Medulla oblongata (tissue), 1 donor: ENCODE data around the gene SLC22A31.
"Not testable (repeated sequence)": the region's sequence is repeated elsewhere in the genome, so short reads cannot be mapped to it uniquely, and the experiment has no call there.

Experiments used
- DNase-seq: peaks from one replicate; pipeline ENCODE4 v3.0.0-alpha.2; 2015; ENCODE audit errors: extremely low spot score

Gene SLC22A31

DNA sequence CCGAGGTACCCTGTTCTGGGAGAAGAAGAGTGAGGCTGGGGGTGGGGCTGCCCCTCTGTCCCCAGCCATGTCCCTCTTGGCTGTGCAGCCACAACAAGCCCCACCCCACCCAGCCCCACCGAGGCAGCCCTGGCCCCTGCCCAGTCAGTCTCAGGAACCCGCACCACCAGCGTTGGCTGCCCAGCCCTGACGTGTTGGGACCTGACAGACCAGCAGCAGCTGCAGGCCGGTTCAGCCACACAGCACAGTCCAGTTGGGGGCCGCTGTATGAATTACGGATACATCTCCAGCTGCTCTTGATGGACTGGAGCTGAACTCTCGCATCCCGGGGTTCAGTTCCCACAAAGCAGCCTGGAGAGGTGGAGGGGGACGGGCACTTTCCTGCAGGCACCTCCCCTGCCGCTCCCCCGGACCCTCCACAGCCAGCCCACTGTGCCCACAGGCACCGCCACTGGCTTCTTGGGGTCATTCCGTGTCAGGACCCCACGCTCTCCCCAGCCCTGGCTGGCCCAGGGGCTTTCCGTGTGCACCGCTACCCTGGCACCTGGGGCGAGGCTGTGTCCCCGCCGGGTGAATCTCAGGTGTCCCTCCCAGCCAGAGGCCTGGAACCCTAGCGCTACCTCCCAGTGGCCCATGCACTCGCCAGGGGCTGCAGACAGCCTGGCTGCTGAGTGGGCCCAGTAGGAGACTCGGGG, 21.7 kb downstream of the SLC22A31 start:
- DNase-seq, result no peak

DNA sequence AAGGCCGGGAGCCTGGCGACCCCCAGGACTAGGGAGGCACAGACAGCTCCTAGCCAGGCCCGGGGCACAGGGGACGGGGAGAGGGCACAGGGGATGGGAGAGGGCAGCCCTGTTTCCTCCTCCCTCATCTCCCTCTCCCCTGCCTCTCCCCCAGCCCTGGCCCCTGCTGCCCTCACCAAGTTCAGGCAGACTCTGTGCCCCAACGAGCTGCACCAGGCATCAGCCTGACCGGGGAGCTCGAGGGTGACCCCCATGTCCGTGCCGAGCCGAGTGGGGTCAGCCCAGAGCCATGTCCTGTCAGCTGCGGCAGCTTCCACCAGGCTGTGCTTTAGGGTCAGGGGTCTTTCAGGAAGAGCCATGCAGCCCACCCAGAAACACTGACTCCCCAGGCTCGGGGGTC, 22.8 kb downstream of the SLC22A31 start:
- DNase-seq, result no peak

DNA sequence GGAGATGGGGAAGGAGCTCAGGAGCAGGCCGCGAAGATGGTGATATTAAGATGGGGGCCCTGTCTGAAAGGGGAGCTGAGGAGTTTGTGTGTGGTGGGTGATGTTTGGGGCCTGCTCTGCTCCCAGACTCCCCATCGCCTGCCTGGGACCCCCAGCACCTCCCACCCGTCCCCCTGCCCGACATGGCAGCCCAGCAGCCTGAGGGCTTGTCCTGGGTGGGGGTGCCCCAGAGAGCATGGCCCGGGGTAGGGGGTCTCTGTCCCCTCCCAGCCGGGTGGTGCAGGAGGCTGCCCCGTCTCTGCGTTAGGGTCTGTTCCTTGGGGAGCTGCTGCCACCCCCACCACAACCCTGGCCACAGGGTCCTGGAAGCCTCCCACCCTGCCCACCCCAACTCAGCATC, 23.6 kb downstream of the SLC22A31 start:
- no peak for DNase-seq

DNA sequence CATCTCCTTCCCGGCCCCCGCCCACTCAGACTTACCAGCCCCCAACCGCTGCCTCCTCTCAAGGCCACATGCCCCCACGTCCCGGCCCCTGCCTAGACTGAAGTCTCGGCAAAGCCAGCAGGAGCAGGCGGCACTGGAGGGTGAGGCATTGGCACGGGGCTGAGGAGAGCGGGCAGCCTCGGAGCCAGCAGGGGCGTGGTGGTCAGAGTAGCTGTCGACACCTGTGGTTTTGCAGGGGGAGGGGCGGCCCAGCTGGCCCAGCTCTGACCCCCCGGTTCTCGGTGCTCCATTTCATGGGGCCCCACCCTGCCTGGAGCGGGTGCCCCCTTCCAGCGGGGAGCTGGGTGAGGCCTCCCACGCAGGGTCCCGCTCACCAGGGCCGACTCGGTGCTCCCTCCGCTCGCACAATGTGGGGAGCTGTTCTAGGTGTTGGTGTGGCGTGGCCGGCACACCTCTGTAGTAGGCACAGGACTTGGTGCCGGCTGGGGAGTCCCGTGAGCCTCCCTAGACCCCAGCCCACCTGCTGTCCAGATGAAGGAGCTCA, 24.1 kb downstream of the SLC22A31 start:
- DNase-seq, result no peak

DNA sequence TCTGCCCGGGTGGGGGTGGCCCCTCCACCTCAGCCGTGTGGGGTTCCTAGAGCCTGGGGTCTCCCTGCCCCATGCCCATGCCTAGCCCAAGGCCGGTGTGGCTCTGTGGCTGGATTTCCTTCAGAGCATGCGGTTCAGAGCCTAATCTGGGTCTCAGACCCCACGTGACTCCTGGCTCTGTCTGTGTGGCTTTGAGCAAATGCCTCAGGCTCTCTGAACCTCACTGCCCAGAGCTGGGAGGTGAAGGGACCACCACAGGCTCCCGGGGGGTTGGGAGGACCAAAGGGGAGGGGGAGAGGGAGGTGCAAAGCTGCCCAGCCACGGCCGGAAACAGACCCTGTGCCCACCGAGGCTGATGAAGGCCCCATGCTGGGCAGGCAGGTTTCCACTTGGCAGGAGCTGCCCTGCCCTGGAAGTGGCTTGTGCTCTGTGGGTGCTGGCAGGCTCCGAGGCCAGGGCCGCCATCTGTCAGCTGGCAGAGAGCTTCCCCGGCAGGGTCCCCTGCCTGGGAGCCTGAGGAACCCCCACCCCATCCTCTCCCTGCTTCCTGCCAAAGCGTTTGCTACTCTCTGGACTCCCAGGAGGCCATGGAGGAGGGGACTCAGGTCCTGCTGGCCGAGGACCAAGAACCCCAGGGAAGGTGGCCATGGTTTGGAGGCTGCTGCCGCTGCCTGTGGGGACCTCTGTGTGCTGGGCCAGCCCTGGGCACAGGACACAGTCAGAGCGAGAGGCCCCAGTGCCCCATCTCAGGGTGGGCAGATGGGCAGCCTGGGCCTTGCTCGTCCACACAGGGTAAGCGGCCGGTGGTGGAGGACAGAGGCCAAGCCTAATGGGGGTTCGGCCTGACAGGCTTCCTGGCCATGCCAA, 24.8 kb downstream of the SLC22A31 start:
- no peak for DNase-seq

DNA sequence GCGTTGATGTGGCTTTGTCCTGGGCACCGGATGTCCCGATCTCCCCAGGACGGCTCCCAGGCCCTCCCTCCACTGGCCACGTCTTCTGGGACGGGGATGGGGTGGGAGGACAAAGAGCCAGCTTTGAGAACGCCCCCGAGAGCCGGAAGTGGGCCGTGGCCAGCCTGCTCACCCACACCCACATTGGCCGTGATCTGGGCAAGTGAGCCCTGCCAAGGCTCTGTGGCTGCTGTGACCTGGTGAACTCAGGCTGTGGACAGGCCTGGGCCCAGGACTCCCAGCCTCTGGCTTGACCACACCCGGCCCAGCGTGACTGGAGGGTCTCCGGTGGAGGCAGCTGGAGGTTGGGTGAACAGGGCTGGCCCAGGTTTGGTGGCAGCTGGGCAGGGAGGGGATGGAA, 25.5 kb downstream of the SLC22A31 start:
- no peak for DNase-seq

DNA sequence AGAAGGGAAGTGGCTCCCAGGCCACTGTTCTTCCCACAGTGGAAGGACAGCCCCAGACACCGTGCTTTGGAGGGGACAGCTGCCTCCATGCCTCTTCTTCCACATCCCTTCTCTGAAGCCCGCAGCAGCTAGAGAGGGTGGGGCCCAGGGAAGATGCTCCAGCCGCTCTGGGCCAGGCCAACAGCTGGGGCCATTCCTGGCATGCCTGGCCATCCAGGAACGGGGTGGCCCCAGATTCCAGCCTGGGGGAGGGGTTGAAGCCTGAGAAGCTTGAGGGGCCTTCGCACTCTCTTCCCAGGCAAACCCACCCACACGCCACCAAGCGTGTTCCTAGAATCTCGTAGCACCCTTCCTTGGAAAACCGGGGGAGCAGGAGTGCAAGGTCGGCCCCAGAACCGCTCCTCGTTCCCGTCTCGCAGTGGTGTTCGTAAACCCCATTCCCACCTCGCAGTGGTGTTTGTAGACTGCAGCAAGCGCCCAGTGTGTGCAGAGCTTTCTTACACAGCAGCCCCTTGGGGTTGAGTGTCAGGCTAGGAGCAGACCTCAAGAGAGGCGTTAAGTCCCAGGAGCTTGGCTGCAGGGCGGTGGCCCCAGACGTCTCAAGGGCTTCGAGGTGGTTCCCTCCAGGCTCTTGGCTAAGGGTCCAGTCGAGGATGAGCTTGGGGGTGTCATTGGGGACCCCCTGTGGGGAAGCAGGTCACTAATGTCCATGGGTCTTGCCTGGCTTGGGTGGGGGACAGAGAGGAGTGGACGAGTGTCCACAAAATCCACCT, 26.1 kb downstream of the SLC22A31 start:
- DNase-seq, result no peak

DNA sequence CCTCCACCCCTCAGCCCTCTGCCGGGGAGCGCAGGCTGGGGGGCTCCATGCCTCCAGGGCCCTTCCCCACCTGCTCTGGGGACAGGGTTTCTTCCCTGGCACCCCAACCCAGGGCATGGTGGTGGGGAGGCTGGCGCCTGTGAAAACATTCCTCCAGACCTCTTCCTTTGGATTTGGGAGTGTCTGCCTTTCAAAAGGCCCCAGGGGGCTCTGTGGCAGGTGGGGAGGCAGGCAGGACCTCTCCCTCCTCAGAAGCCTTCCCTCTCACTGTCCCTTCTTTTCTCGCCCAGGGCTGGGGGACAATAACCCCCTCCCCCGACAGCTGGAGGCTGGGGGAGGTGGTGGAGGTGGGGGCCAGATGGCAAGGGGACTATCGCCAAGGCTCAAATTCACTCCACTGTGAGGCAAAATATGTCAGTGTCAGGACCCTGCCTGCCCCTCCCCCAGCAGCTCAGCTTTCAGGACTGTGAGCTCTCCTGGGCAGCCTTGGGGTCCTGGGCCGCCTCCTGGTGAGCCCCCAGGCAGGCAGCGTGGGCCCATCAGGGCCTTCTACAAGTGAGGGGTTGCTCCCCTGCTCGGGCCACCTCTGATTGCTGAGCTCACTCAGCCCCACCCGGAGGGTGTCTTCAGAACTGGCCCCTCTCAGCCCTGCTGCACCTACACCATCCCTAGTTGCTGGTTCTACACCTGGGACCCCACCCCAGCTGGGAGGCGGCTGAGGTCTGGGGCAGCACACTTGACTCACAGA, 27.0 kb downstream of the SLC22A31 start:
- DNase-seq, result no peak

DNA sequence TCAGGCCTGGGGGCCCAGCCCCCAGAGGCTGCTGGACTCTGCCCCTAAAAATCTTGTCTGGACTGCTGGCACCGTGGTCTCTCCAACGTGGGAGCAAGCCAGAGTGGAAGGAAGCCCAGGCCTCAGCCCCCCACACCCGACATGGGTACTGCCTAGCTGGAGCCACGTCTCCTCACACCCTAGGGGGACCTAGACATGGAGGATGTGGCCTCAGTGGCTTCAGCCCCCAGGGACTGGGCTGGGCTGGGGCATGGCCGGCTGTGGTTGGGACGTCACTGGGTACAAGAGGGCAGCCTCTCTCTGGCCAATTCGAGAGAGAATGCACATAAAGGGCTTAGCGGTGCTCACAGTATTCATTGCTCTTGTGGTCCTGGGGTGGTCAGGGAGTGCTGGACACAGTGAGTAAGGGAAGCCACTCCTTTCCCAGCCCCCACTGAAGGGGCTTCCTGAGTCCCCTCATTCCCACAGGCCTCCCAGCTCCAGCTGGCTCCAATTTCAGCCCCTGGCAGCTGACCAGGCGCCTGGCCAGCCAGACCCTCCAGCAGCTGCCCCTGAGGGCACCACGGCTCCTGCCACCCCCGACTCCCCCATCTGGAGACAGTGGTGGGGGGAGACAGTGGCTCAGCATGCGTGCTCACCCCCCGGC, 27.7 kb downstream of the SLC22A31 start:
- no peak for DNase-seq

DNA sequence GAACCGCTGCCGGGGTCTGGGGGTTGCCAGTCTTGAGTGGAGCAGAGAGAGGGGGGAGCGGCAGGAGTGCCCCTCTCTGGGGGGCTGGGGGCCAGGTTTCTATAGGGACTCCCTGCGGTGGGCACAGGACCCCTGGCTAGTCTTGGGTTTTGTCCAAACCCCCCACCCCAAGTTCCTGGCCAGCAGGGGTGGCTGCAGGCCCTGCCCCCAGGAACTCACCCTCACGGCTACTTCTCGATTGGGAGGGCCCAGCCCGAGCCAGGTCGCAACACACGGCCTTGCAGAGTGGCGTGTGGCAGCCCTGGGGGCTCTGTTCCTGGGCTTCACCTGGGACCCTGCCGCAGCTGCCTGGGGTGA, 28.2 kb downstream of the SLC22A31 start:
- no peak for DNase-seq

DNA sequence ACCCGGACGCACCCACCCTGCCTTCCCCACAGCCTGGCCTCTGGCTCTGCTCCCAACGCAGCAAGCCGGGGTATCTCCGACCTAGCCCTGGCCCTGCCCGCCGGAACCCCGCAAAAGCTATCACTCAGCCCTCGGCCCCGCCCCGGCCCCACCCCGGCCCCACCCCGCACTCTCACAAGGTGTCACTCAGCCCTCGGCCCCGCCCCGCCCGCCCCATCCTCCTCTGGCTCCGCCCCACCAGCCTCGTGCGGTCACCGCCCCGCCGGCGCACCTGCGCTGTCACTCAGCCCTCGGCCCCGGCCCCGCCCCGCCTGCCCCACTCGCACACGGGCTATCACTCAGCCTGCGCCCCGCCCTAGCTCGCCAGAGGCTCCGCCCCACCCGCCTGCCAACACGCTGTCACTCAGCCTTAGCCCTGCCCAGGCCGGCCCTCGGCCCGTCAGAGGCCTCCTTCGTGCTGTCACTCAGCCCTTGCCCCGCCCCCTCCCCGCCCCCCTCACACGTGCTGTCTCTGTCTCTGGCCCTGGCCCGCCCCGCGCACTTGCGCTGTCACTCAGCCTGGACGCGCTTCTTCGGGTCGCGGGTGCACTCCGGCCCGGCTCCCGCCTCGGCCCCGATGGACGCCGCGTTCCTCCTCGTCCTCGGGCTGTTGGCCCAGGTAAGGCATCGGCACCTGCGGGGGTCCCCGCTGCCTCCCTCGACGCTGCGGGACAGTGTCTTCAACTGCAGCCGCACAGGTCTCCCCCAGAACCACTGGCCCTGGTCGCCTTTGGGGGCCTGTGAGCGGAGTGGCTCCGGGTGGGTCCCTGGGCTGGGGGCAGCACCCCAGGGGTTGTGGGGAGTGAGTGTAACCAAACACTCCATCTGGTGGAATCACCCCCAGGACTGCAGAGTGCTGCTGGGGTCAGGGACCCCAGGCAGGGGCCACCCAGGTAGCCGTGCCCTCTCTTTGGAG, 28.8 kb downstream of the SLC22A31 start, which contains the start of gene CDH15:
TSS of gene CDH15 (plus strand) at position 533 of the 955 bp plus-strand sequence. CDS start at position 617, 84 bp downstream.
- peak; percentile 85 for DNase-seq

DNA sequence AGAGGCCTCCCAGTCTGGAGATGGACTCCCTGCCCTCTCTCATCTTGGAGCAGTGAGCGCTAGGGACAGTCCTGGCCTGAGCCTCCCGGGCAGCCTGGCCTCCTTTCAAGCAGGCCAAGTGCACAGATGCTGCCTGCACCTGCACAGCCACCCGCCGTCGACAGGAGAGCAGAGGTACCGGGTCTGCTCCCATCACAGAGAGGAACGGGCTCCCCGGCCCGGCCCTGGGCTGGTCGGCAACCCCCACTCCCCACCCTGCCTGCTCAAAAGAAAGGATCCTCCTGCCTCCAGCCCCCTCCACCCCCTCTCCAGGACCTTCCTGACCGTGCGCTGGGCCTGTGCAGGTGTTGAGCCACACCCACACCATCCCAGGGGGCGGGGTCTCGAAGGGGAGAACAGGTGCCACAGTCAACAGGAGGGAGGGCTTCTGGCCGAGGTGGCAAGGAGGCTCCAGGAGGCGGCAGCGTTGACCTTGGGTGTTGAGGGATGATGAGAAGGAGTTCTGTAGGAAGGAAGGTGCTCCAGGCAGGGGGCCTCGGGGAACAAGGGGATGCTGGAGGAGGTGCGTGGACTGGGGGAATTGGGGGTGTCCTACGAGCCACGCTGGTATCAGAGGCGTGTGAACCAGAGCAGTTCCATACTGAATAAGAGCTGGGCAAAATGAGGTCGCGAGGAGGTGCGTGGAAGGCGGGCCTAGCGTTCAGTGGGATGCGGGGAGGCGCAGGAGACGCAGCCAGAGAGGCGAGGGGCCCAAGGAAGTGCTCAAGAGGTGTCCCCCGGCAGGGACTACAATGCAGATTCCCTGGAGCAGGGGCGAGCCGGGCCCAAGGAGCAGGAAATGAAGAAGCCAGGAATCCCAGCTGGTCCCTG, 29.8 kb downstream of the SLC22A31 start:
- no peak for DNase-seq

DNA sequence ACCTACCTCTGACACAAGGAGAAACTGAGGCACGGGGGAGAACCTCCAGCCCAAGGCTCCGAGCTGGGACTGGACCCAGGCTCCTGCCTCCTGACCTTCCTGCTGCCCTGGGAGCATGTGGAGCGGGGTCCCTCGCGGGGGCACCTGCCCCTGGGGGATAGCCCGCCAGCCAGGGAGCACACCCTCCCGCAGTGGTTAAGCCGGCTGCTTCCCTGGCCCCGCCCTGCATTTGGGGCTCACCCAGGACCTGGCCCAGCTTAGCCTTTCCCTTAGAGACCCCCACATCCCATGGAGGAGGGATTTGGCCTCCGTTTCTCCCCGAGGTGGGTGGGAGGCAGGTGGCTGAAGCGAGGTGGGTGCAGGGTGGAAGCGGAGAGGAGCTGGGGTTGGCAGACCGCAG, 30.6 kb downstream of the SLC22A31 start:
- no peak for DNase-seq

DNA sequence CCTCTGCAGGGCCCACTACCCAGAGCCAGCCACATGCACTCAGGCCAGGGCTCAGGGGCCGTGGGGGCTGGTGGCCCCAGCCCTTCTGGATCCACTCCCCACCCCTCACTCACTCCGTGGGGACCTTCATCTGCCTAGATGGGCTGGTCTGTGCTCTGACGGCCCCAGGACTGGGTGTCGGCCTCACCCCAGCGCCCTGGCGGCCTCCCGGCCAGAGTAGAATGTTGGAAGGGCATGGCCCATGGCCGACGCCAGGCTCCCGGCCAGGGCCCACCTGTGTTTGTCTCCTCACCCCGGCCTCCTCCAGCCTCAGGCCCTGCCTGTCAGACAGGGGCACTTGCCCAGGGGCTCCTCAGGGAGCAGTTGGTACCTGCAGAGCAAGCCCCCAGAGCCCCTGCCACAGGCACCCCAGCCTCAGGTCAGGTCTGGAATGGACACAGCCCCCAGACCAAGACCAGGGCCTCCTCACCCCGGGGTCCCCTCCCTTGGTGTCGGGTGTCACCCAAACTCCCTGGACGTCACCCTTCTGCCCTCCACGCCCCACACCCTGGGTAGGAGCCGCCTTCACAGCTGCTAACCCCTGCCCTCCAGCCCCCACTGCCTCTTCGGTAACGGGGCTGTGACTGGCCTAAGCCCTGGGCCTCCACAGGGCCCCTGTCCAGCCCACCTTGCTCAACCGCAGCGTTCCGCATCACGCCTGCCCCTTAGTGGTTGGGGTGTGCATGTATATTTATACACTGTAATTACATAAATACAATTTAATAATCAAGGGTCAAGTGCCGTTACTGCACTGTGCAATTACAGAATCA, 31.8 kb downstream of the SLC22A31 start:
- DNase-seq, result no peak

DNA sequence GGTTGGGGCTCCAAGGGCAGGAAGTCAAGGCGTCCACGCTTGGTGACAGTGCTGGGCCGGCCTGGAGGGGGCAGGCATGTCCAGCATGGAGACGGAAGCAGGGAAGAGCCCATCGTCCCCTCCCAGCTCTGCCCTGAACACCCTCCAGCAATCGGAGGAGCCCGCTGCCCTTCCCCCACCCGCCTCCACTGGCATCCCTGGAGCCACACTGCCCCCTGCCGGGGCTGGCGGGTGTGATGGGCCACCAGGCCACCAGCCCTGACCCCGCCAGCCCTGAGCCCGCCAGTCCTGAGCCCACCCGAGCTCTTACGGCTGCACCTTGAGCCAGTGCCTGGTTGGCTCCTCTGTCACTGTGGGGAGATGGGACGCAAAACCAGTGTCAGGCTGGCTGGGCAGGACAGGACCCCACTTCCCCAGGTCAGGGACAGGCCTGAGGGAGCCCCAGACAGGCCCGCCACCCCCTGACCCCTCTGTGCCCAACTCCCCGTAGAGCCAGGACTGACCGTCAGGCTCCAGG, 32.9 kb downstream of the SLC22A31 start:
- DNase-seq, result peak; percentile 80

DNA sequence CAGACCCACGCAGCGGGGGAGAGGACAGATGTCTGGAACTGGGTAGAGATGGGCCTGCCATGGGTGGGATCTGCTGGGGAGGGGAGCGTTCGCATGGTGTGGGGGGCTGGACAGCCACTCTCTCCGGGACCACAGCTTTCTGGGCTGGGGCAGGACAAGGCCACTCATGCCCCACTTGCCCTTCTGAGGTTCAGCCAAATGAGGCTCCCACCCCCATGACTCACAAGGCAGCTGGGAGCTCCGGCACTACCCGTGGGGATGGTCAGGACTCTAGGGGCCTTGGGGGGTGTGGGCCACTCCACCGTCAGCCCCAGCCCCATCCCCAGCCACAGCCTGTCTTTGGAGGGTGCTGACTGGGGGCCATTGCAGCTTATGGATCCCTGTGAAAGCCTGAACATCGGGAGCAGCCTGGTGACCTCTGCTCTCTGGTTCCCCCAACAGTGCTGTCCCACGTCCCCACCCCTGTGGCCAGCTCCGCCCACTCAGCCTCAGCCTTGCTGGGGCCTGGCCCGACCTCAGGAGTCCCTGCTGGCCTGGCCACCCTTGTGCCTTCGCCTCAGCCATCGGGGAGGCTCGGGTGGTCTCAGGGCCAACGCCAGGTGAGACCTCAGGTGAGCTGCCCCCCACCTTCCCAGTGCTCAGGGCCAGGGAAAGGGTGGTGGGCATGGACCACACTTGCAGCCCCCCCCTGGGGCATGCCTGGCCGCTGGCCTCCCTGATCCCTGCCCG, 33.5 kb downstream of the SLC22A31 start:
- no peak for DNase-seq

DNA sequence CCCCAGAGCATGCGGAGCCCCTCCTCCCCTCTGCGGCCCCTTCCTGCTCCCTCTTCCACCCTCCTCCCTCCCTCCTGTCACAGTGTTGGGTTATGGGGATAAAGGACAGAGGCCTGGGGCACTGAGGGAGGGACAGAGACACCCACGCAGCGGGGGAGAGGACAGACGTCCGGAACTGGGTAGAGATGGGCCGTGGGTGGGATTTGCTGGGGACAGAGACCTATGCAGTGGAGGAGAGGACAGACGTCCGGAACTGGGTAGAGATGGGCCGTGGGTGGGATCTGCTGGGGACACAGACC, 34.7 kb downstream of the SLC22A31 start:
- DNase-seq, result not testable (repeated sequence)
